Measurements from ENCODE around the gene SLC12A5. TPM values are rescaled to one million over a fixed set of nuclear protein-coding genes. Genes with fewer than 3 reads are reported as not detected.

SLC12A5 gene
- total RNA-seq, 4 donors from 2014 or later, result not detected

GRCh38 chr20:46062621-46063020, 33.6 kb downstream of the SLC12A5 start:
- no peak for TF ChIP-seq CTCF (IDR thresholded peaks at IDR 0.05)
- TF ChIP-seq POLR2A (IDR thresholded peaks at IDR 0.05), result no peak
- peaks cover 0 to 21% (median 8%) of the 10 kb centered on the region in 4 donors for H3K4me1 ChIP-seq
- DNase-seq, result no peak
- peaks cover 0 to 6% (median 0%) of the 10 kb centered on the region in 4 donors for H3K9me3 ChIP-seq
- no peaks in the 10 kb centered on the region for H3K27me3 ChIP-seq
- no peak overlapping the region for H3K27ac ChIP-seq
- H3K4me3 ChIP-seq, result no peak overlapping the region
- H3K36me3 ChIP-seq, result peaks cover 0 to 77% (median 0%) of the 10 kb centered on the region in 3 donors

GRCh38 chr20:46063151-46063550, 34.1 kb downstream of the SLC12A5 start:
- TF ChIP-seq CTCF (IDR thresholded peaks at IDR 0.05), result no peak
- no peak for TF ChIP-seq POLR2A (IDR thresholded peaks at IDR 0.05)
- peaks cover 0 to 6% (median 0%) of the 10 kb centered on the region in 4 donors for H3K9me3 ChIP-seq
- H3K36me3 ChIP-seq, result peaks cover 0 to 82% (median 0%) of the 10 kb centered on the region in 3 donors
- DNase-seq, result no peak
- H3K27me3 ChIP-seq, result no peaks in the 10 kb centered on the region
- H3K27ac ChIP-seq, result no peak overlapping the region
- peaks cover 0 to 16% (median 5%) of the 10 kb centered on the region in 4 donors for H3K4me1 ChIP-seq
- H3K4me3 ChIP-seq, result no peak overlapping the region

DNA sequence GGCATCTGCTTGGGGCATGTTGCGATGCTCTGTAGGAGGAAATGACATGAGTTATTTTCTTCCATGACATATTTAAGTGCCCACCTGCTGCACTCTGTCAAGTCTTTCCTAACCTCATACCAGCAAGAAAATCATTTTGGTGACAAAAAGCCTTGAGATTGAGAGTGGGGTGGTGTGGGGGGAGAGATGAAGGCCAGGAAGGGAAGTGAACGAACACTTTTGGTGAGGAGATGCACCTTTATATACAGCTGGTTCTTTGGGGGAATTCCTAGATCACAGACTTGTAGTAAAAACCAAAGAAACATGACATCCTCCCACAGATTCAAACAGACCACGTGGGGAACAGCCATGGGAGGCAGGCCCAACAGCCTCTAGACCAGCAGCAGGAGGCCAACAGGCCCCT, 34.6 kb downstream of the SLC12A5 start:
- Histone ChIP-seq H3K27me3 (no peaks in the 10 kb centered on the region), H3K4me3 (no peak overlapping the region), H3K36me3 (peaks cover 0 to 87% (median 0%) of the 10 kb centered on the region in 3 donors)

GRCh38 chr20:46065006-46065405, 36.0 kb downstream of the SLC12A5 start:
- TF ChIP-seq POLR2A (IDR thresholded peaks at IDR 0.05) (no peak), CTCF (IDR thresholded peaks at IDR 0.05) (no peak)

More for the DNA sequence above, 34.6 kb downstream of the SLC12A5 start:
- no peak for DNase-seq
- H3K4me1 ChIP-seq, result peaks cover 0 to 11% (median 3%) of the 10 kb centered on the region in 4 donors
- peaks cover 0 to 2% (median 0%) of the 10 kb centered on the region in 4 donors for H3K9me3 ChIP-seq
- H3K27ac ChIP-seq, result no peak overlapping the region
- TF ChIP-seq POLR2A (IDR thresholded peaks at IDR 0.05), result no peak
- no peak for TF ChIP-seq CTCF (IDR thresholded peaks at IDR 0.05)

GRCh38 chr20:46065691-46066090, 36.7 kb downstream of the SLC12A5 start:
- peaks cover 0 to 99% (median 4%) of the 10 kb centered on the region in 3 donors for H3K36me3 ChIP-seq
- H3K9me3 ChIP-seq, result no peaks in the 10 kb centered on the region
- TF ChIP-seq POLR2A (IDR thresholded peaks at IDR 0.05) (no peak), CTCF (IDR thresholded peaks at IDR 0.05) (no peak)
- H3K27ac ChIP-seq, result no peak overlapping the region
- no peaks in the 10 kb centered on the region for H3K27me3 ChIP-seq
- H3K4me3 ChIP-seq, result no peak overlapping the region
- H3K4me1 ChIP-seq, result peaks cover 0 to 9% (median 0%) of the 10 kb centered on the region in 4 donors
- no peak for DNase-seq

More at GRCh38 chr20:46065006-46065405, 36.0 kb downstream of the SLC12A5 start:
- no peak overlapping the region for H3K4me3 ChIP-seq
- no peaks in the 10 kb centered on the region for H3K9me3 ChIP-seq
- H3K27ac ChIP-seq, result no peak overlapping the region
- H3K4me1 ChIP-seq, result peaks cover 0 to 9% (median 0%) of the 10 kb centered on the region in 4 donors
- peaks cover 0 to 99% (median 4%) of the 10 kb centered on the region in 3 donors for H3K36me3 ChIP-seq
- H3K27me3 ChIP-seq, result no peaks in the 10 kb centered on the region
- no peak for DNase-seq

All from Peyer's patch (tissue), 4 donors.